Right ventricle myocardium inferior (tissue), 1 donor: Measurements from ENCODE around the gene C1orf174. TPM values are rescaled to one million over a fixed set of nuclear protein-coding genes. Genes with fewer than 3 reads are reported as not detected.
A peak's percentile ranks its signal among the peaks of the same experiment; 100 is the strongest.

Experiments used
- ATAC-seq: fragments of 200-7000 bp; cut with Tn5 transposase; one replicate; pipeline ENCODE4 v1.9.1; 2020; ENCODE audit warnings: mild to moderate bottlenecking, moderate library complexity
- DNase-seq: peaks from one replicate; pipeline ENCODE4 v3.0.0; 2021; ENCODE audit errors: missing footprints
- intact Hi-C: fragments of 100-400 bp; cut with DNase I; formaldehyde crosslinking; loops from one replicate; pipeline ENCODE4 v1.11.0; 2022
- total RNA-seq: library from RNA; stranded (reverse); fragmentation: NEBNext Ultra II Directional; extraction: Animal tissue kit (Norgen Biotek cat#: 25700); gene quantifications from one replicate; pipeline ENCODE4 v1.2.1, GENCODE V29; 2021
- donor health status: DM: no; HTN: yes; CAD: no; lungs with severe emphysema.

Gene C1orf174
- total RNA-seq, 1 donor from 2014 or later: 14.1 TPM

DNA sequence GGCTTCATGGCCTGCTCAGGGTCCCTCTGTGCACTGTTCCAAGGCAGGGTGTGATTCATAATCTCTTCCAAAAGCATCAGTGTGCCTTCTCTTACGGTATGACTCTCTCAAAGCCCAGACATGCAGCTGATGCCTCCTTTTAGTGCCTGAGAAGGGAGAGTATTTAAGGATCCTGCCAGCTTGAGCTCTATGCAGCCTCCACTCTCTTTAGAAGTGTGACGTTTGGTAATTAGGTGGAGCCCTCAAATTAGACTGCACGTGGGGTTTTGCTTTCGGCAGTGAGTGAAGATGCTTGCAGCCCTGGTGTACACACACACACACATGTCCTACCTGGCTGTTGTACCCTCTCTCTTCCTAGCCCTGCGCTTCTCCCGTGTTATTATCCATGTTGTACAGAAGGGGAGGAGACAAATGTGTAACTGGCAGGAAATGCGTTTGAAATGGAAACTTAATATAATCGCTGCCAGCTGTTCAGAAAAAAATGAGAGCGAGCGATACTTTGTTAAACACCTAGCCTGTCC, 2.6 kb upstream of the C1orf174 start:
- intact Hi-C loops: no loop called here
- no peak for DNase-seq
- no peak for ATAC-seq

DNA sequence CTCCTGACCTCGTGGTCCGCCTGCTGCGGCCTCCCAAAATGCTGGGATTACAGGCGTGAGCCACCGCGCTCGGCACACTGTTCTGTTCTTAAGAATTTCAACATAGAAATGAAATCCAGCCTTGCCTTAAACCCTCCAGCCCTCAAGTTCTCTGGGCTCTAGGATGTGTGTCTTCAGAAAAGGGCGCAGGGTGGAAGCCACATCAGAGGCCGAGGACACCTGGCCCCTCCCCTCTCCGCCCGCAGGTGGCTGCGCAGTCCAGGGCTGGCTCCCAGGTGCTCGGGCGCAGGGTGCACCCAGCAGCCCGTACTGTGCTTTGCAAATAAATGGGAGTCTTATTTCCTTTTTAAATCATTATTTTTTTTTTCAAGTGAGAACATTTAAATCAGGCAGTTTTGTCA, 2.0 kb upstream of the C1orf174 start:
- intact Hi-C loops: no loop called here
- ATAC-seq: no peak
- peak; percentile 64 for DNase-seq

DNA sequence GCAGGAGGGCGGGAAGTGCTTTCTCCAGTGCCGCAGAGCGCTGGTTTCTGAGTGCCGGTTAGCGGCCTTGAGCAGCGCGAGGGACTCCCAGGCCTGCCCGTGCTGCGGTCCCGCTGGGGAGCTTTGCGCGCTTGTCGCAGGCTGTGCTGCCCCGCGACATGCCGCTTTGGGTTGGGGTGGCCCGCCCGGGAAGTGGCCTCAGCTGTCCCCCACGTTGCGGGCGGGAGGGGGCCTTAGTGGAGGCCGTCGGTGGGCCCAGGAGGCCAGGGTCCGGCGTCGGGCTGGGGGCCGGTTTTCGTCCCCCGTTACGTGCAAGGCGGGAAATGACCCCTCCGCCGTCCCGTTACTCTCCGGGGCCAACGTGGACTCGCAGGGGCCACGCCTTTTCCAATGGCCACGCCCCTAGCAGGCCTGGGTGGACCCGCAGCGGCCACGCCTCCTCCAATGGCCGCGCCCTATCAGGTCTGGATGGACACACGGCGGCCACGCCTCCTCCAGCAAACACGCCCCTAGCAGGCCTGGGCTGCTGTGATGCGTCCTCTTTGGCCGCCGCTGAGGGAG, 977 bp upstream of the C1orf174 start:
- DNase-seq: peak; percentile 100
- ATAC-seq: peak; percentile 92
- intact Hi-C loops: loop anchor here (2.0 kb wide), 1 partner anchor 104 kb away; the partner anchor contains the start of gene LRRC47

DNA sequence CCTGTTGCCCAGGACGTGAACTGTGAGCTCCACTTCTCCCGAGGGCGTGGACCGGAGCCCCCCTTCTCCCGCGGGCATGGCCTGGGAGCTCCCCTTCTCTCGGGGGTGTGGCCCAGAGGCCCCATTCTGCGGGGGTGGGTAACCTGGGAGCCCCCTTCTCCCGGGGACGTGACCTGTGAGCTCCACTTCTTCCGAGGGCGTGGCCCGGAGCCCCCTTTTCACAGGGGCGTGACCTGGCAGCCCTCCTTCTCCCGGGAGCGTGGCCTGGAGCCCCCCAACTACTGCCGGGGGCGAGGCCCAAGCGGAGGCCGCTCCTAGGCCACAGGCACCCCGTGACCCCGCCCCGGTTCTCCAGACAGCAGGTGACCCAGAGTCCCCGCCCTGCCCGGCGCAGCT, 320 bp downstream of the C1orf174 start:
- no peak for ATAC-seq
- DNase-seq: no peak
- intact Hi-C loops: loop anchor here (2.0 to 5.0 kb wide), 2 partner anchors 42 to 103 kb away; partner anchors contain the start of genes CEP104, DFFB and LRRC47

DNA sequence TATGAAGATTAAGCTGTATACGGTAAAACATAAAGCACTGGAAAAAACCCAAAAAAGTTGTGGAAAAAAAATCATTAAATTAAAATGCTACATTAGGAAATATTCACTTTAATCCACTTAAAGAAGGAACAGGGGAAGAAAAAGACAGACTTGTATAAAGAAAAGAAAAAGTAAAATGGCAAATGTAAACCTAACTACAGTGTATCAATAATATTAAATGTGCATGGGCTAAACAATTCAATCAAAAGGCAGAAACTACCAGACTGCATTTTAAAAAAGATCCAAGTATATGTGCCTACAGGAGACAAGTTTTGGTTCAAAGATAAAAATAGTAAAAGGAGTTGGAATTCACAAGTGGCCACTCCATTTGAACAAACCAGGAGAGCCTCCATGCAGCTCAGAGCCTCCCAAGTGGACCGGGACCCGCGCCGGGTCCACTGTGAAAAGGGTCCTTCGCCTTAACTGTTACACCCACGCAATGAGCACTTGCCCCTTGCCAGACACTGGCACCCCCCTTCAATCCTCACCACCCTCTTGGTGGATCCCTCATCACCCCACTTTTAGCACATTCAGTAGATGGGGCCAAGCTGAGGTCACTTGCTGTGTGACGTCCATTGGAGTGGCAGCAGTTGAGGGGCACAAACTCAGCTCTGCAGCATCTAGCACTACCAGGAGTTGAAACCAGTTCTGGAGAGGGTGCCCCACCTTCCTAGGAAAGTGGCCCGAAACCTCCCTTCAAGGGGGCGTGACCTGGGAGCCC, 898 bp downstream of the C1orf174 start:
- ATAC-seq (no peak), DNase-seq (no peak)
- intact Hi-C loops: loop anchor here (5.0 kb wide), 1 partner anchor 42 kb away; the partner anchor contains the start of genes CEP104 and DFFB

DNA sequence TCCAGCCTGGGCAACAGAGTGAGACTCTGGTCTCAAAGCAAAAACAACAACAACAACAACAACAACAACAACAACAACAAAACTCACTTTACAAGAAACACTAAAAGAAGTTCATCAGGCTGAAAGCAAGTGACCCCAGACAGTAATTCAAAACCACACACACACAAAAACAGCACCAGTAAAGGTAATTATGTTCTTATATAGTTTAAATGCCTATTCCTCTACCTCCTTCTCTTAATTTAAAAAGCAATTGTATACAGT, 1.7 kb downstream of the C1orf174 start:
- intact Hi-C loops: loop anchor here (5.0 kb wide), 1 partner anchor 41 kb away; the partner anchor contains the start of genes CEP104 and DFFB
- DNase-seq (no peak), ATAC-seq (no peak)

DNA sequence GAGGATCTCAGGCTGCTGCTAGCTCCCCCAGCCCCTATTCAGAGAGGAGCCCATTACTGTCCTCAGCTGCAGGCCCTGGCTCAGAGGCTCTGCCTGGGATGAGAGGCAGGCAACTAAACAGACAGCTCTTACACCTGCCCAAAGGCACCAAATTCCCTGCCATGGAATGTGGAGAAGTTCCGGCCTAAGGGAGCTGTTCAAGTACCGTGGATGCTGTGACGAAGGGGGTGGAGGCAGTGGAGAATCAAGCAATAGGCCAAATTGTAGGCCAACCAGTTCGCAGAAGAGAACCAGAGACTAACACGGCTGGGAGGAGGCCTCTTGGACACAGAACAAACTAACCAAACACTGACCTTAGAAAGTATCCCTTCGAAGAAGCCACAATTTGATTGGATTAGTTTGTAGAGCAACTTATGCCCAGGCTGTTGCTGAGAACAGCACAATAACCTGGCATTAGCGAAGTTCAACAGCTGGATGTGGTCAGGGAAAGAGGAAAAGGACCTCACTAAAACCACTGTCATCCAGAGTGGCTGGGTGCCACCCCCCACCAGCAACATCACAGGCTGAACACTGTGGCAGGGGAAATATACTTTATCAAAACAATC, 3.6 kb downstream of the C1orf174 start:
- DNase-seq: no peak
- intact Hi-C loops: loop anchor here (5.0 kb wide), 1 partner anchor 39 kb away; the partner anchor contains the start of genes CEP104 and DFFB
- ATAC-seq: no peak

DNA sequence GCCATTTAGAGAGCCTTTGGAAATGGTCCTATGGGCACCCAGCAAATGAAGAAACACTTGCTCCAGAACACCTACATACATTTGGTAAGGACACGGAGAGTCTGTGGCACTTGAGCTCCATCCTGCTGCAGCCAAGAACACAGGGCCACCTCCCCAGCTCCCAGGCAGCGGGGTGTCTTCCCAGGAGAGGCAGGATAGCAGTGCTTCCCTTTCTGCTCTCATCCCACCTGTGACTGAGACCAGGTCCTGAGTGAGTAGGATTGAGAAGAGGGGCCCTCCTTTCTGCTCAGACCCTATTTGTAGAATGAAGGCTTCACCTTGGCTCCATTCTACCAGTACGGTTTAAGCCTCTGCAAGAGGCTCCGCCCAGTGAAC, 4.1 kb downstream of the C1orf174 start:
- ATAC-seq (no peak), DNase-seq (peak; percentile 26)
- intact Hi-C loops: loop anchor here (5.0 kb wide), 1 partner anchor 39 kb away; the partner anchor contains the start of genes CEP104 and DFFB

DNA sequence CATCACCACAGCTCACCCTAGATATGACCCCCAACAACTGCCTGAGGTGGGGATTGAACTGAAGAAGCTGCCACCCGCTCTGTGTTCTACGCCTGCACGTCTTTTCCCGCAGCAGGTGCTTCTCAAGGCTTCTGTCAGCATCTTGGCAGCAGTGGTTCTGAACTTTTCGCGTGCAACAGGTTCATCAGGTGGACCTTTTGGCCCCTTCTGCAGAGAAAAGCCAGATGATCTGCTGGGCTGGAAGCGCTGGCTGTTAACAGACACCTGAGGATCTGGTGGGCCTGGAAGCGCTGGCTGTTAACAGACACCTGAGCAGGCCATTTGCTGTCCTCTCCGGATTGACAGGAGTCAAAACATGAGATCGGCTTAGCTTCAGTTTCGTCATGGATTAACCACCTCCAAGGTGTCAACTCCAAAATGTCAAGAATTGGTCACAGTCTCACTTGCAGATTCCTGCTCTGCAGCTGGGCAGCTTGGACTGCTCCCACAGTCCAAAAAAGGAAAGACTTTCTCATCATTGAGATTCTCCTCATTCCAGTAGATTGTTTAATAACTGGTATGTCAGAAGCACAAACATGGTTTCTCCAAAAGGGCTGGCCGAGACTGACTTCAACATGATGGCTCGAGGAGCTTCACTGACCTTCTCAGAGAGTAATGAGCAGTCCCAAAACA, 4.7 kb downstream of the C1orf174 start:
- DNase-seq (peak; percentile 34), ATAC-seq (no peak)
- intact Hi-C loops: loop anchor here (5.0 kb wide), 1 partner anchor 38 kb away; the partner anchor contains the start of genes CEP104 and DFFB

DNA sequence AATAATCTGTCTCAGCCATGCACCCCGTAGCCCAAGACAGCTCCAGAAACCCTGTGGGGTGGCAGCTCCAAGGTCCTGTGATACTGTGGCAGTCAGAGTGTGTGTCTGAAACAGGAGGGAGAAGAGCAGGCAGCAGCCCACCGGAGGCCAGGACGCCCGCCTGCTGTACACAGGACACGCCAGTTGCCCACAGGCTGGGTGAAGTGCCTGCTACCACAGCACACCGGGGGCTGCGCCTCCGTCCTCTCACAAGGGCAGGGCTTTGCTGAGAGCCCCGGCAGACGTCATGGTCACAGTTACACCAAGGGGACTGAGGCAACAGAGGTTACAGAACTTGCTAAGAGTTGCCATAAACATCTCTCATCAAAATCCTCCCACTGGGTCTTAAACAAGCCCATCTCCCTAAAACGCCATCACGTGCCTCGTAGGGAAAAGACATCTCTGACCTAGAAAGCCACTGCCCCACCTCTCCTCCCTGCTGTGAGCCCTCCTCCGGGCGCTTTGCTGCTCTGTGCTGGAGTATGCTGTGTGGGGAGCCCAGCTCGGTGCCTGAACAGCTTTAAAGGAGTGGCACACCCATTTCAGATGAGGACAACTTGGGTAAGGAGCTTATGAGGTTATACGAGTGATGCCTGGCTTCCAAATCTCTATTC, 5.3 kb downstream of the C1orf174 start:
- DNase-seq: peak; percentile 64
- intact Hi-C loops: loop anchor here (5.0 kb wide), 1 partner anchor 37 kb away; the partner anchor contains the start of genes CEP104 and DFFB
- ATAC-seq: no peak

DNA sequence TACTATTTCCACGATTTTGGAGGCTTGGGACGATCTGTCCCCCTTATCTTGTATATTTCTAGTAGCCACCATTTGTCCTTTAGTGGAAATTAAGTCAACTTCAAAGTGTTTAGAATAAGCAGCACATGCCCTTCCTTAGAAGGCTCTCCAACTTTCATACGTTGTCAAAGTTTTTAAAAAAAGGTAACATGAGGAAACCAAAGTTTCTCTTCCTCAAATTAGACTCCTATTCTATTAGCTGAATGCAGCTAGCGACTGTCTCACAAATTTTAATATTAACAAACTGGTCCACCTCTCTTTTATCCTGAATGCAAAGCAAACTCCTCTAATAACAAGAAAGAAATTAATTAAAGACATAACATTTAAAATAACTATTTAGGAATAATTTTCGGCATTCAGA, 6.9 kb downstream of the C1orf174 start:
- intact Hi-C loops: no loop called here
- no peak for ATAC-seq
- DNase-seq: no peak

DNA sequence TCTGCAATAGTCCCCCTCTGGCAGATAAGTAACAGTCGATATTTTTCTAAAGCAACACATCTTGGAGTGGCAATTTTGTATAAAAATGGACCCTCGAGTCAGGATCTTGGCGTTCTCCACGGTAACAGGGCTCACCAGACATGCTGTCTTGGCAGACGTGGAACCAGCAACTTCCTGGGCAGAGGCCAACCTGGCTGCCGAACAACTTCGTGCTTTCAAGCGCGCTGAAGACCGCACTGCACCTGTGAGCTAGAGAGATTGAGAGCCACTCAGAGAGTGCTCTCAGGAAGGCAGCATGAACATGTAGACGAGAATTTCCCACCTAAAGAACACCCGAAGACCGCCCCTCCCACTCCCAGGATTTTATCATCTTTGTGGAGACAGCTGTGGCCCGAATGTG, 7.3 kb downstream of the C1orf174 start:
- ATAC-seq (peak; percentile 37), DNase-seq (peak; percentile 69)
- intact Hi-C loops: no loop called here

DNA sequence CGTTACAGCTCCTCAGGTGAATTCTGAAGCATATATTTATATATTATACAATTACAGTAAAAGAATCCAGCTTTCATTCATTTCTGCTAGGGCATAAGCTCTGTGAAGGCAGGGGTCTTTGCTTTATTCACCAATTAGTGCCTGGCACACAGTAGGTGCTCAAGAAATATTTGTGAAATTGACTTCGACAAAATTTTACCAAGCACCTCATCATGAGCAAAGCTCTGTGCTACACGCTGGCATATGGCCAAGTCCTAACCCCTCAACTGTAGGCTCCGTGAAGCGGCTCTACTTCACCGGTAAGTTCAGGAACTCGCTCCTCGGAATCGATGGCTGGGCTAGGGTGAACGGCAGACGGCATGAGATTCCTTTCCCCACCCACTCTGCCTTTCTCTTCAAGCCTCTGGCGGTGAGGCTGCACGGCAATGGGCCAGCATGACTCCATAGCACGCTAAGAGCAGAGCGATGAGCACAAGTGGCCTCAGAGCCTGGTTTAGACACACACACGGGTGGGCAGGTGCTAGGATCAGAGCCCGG, 8.7 kb downstream of the C1orf174 start:
- intact Hi-C loops: no loop called here
- DNase-seq (peak; percentile 50), ATAC-seq (no peak)

DNA sequence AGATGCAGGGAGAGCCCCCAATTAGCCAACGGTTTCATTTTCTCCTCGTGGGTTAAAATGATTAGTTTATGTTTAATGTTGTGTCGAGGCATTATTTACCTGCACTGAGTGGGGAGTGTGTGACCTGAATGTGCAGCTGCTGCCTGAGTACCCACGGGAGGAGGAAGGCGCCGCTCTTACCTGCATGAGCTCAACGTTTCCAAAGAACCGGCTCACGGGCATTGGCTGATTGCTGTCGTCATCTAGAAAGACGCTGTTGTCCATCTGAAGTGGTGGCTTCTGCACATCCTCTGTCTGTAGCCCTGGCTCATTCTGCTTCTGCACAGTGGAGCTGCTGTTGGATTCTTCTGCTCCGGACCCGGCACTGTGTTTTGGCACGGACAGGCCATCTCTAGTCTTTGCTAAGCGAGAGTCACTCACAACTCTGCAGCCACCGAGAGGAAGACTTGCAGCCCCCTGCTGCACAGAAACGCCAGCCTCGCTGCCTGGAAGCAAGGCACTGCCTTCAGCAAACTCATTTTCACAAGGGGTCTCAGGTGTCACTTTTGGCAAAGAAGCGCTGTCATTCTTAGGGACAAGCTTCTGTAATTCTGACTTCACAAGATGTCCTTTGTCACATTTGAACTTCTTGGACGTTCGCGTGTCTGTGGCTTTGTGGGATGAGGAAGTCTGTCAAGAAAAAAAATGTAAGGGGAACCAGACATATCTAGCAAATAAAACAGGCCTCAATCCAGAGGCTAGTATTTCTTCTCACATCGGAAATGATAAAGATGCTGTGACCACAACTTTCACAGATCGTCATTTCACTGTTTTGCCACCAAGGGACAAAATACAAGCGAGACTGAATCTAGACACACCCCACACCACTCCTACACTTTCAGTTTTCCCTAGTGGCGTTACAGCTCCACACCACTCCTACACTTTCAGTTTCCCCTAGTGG, 9.4 kb downstream of the C1orf174 start:
- DNase-seq (peak; percentile 54), ATAC-seq (peak; percentile 15)
- intact Hi-C loops: no loop called here

DNA sequence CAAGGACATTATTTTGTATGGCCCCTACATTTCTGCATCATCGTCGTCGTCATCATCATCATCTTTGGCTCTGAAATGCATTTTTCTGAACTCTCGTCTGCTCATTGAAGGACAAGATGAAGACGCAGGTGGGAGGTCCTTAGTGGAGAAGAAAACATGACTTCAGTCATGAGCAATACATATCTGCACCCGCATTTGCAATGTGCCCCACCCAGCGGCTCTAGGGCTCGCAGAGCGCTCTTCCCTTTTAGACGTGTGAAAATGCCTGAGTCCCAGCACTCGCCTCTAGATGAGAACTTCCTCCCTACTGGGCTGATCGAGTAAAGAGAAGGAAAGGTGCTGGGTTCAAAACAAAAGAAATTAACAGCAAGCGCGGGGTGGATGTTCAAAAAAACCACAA, 10.1 kb downstream of the C1orf174 start:
- DNase-seq (peak; percentile 27), ATAC-seq (no peak)
- intact Hi-C loops: no loop called here

DNA sequence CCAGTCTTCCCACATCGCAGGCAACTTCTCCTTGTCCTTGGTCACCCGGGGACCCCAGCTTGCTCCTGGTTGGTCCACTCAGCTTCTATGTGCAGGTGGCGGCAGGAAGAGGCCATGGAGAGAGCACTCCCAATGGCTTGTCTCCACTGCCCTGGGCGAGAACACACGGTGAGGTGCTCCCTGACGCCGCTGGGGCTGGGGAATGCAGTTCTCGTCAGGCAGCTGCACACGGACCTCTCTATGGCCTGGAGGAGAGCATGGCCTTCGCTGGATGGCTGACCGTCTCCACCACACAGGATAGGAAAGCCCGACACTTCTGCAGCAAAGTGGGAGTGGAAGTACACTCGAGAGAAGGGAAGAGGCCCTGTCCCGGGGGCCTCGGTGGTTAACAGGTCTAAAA, 11.8 kb downstream of the C1orf174 start:
- DNase-seq (peak; percentile 34), ATAC-seq (no peak)
- intact Hi-C loops: no loop called here

DNA sequence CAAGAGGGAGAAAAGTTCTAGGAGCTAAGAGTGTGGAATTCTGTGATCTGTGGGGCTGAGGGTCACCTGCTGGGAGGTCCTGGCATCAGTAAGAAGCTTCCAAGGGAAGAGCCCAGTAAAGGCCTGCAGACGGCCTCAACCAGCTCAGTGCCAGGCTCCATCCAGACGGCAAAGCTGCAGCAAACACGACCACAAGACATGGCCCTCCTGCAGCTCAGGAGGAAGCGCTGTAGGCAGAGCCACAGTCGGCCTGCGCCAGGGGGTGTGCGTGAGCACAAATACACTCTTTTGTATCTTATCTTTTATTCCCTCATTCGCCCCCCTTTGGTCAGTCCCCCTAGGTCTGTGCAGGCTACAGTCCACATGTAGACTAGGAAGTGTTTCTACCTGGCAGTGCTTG, 13.4 kb downstream of the C1orf174 start:
- intact Hi-C loops: no loop called here
- DNase-seq (no peak), ATAC-seq (no peak)
